Retina (tissue), 1 donor: ENCODE measurements around the gene MRGPRX4.
"Not testable (repeated sequence)": the region's sequence is repeated elsewhere in the genome, so short reads cannot be mapped to it uniquely, and the experiment has no call there.

Experiments
- DNase-seq: peaks from one replicate; pipeline ENCODE4 v3.0.0-alpha.2; 2016

MRGPRX4 gene

DNA sequence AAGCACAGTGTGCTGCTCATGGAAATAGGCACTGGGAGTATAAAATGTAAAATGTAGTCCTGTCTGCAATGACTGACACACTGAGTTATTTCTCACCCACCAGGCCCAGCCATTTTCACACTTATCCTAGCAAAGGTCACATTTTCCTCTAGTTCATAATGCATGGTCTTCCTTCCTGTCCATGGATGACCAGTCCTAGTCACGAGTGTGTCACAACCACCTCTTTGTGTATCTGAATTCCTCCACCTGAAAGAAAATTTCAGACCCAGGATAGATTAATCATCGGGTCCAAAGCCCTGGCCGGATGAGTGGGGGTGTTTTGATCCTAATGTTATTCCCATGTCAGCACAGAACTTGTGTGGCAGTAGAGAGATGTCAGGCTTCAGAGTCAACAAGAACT is at the start of gene MRGPRX4:
Gene MRGPRX4, plus strand, starts transcription at position 172 of the 400 bp plus-strand sequence. CDS start 420 bp downstream, outside the sequence.
- DNase-seq = no peak

- DNase-seq = not testable (repeated sequence)
These were observed 41.5 kb upstream of the MRGPRX4 start for GRCh38 chr11:18131115-18131514.

- no peak for DNase-seq
These were observed 40.3 kb upstream of the MRGPRX4 start, which contains the start of gene MRGPRX3 for GRCh38 chr11:18132341-18132740. Gene MRGPRX3, plus strand, starts transcription at chr11:18132571. Its CDS starts 4,632 bp downstream, at chr11:18137203.

GRCh38 chr11:18135308-18135707 is 37.3 kb upstream of the MRGPRX4 start:
- no peak for DNase-seq

DNA sequence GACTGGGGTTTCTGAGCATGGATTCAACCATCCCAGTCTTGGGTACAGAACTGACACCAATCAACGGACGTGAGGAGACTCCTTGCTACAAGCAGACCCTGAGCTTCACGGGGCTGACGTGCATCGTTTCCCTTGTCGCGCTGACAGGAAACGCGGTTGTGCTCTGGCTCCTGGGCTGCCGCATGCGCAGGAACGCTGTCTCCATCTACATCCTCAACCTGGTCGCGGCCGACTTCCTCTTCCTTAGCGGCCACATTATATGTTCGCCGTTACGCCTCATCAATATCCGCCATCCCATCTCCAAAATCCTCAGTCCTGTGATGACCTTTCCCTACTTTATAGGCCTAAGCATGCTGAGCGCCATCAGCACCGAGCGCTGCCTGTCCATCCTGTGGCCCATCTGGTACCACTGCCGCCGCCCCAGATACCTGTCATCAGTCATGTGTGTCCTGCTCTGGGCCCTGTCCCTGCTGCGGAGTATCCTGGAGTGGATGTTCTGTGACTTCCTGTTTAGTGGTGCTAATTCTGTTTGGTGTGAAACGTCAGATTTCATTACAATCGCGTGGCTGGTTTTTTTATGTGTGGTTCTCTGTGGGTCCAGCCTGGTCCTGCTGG is 35.3 kb upstream of the MRGPRX4 start:
- DNase-seq = no peak

DNA sequence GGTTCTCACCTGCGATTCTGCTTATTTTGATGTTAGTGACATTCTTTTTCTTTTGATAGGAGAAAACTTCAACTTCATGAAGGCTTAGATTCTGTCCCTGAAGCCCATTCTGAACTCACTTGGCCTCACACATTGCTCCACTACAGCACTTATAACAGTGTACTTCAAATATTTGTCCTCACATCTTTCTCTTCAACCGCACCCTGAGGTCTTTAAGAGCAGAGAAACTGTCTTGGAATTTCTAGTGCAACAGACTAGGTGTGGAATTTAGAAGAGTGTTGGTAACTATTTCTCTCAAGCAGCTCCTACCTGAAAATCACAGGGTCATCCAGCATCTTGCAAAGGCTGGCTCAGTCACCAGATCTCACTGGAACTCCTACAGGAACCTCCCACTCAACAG is 32.5 kb upstream of the MRGPRX4 start:
- no peak for DNase-seq

DNA sequence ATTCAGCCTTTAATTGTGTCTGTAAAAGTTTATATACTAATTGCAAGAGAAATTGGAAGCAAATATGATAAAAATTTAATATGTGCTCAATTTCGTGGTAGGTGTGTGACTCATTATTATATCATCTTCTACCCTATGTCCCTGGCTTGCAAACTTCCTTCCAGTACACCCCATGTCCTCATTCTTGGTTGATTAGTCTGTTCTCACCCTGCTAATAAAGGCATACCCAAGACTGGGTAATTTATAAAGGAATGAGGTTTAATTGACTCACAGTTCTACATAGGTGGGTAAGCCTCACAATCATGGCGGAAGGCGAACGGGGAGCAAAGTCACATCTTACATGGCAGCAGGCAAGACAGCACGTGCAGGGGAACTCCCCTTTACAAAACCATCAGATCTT is 28.4 kb upstream of the MRGPRX4 start:
- DNase-seq = no peak

DNA sequence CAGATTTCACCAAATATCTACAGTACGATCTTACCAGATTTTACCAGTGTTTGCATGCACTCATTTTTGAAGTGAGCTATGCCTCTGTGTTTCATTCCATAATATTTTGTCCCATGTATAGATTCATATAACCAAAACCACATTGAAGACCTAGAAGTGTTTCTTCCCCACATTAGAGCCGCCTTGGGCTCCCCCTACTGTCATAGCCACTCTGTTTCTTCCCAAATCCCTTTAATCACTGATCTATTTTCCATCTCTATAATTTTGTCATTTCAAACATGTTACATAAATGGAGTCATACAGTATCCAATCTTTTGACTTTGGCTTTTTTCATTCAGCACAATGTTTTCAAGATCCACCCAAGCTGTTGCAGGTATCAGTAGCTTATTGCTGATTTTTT is 27.6 kb upstream of the MRGPRX4 start:
- DNase-seq = no peak

DNA sequence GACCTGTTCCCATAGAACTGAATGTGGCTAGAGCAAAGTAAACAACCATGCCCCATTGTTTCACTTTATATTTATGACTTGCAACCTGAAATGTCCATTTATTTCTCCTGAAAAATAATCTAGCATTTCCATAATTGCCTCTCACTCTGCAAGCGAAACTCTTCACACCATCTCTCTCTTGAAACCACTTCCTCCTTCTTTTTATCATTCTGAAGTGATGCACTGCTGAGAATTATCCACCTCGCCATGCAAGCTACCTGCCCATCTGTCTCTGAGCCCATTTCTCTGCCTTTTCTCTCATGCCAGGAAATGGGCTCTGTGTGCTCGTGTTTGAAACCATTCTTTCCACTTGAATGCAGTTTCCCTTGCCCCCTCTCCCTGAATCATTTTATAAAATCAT is 26.8 kb upstream of the MRGPRX4 start:
- no peak for DNase-seq

DNA sequence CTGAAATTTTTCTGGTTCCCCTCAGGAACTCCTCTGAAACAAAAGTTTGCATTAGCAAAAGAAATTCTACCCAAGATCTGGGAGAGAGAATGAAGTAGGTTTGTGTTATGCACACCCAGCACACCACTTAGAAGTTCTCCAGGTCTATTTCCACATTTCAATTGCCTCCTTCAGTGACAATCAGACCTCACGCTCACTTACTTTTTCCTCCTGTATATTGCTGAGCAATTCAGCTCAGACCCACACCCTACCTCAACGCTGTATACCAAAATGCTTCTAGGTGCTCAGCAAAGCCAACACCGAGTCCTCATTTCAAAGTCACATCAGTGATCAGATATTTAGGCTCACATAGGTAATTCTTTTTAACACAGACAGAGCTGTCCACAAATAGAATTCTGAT is 21.1 kb upstream of the MRGPRX4 start:
- no peak for DNase-seq

- DNase-seq = no peak
These were observed 4.3 kb upstream of the MRGPRX4 start for GRCh38 chr11:18168372-18168771.

DNA sequence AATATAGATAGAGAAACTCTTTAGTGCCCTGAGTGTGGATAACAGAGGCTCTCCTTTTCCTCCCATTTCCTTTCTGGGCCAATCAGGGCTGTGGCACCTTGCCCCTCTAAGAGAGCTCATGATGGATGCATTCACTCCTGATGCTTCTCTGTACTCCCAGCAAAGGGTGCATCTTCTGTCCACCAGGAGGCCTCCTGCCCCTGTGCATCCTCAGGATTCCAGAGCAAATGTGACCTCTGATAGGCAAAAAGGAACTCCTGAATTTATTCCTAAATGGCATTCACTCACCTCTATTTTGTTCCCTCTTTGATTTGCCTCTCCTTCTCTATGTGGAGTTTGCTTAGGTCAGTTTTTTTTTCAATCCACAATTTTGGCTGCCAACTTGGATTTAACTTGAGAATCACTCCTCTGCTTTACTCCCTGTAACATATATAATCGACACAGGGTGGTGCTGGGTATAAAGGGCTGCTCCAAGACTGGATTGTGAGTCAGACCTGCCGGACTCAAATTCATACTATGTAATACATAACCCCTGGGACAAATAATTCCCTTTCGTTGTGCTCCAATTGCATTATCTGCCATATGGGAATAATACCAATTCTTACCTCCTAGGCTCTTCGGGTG is 1.1 kb upstream of the MRGPRX4 start:
- no peak for DNase-seq

GRCh38 chr11:18173225-18173866 is 709 bp downstream of the MRGPRX4 start:
- DNase-seq = no peak

GRCh38 chr11:18188796-18189195 is 16.2 kb downstream of the MRGPRX4 start:
- no peak for DNase-seq

- DNase-seq = not testable (repeated sequence)
These were observed 17.0 kb downstream of the MRGPRX4 start for GRCh38 chr11:18189476-18190245.

GRCh38 chr11:18191376-18191775 is 18.7 kb downstream of the MRGPRX4 start:
- DNase-seq = no peak

DNA sequence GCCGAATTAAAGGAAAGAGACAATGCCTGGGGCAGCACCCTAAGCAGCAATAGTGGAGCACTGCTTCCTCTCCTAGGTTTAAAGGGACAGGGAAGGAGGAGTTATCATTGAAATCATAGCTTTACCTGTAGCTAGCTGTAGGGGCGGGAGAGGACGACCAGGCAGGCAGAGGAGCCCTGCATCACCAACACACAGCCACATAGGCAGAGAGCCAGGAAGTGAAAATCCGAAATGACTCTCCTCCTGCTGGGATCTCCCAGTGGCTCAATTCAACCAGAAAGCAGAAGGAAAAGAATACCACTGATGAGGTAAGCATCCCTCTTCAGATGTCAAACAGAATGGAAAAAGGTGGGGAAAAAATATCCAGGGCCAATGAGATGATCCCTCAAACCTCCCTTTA is 20.4 kb downstream of the MRGPRX4 start:
- DNase-seq = no peak

DNA sequence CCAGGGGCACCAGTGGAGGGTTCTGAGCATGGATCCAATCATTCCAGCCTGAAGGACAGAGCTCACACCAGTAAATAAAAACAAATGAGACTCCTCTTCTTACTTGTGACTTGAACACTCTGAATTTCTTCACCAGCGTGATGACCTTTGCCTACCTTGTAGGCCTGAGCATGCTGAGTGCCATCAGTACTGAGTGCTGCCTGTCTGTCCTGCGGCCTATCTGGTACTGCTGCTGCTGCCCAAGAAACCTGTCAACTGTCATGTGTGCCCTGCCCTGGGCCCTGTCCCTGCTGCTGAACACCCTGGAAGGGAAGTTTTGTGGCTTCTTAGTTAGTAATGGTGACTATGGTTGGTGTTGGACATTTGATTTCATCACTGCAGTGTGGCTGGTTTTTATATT is 23.9 kb downstream of the MRGPRX4 start:
- no peak for DNase-seq

- DNase-seq = not testable (repeated sequence)
These were observed 25.1 kb downstream of the MRGPRX4 start for GRCh38 chr11:18197738-18198137.

DNA sequence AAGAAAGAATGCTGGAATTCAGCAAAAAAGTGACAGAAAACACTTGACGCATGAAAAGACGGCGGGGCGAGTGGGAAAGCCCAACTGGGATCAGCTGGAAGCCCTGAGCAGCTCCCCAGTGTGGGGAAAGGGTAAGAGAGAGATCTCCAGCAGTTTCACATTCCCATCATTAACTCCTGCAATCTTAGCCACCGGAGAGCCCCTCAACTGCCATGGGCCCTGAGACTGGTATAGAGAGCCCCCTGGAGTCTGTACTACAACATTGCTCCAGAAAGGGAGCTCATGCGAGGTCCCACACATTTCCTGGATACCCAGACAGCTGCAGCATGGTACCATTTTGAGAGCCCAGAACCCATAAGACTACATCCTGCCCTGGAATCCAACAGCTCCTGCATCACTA is 31.1 kb downstream of the MRGPRX4 start:
- DNase-seq = peak; percentile 10

DNA sequence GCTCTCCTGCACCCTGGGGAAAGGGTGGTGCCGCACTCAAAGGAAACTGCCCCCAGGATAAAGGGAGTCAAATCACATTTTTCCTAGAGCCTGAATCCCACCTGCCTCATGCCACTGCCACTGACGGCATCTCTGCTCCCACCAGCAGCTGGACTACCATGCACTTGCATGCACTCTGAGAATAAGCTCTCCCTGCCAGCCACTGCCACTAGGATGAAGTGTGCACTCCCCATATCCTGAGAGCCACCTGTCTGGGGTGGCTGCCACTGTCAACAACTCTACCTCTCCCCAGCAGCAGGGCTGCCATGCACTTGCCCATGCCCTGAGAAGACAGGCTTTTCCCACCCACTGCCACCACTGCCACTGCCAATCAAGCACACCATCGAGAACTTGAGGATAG is 31.6 kb downstream of the MRGPRX4 start:
- DNase-seq = no peak

DNA sequence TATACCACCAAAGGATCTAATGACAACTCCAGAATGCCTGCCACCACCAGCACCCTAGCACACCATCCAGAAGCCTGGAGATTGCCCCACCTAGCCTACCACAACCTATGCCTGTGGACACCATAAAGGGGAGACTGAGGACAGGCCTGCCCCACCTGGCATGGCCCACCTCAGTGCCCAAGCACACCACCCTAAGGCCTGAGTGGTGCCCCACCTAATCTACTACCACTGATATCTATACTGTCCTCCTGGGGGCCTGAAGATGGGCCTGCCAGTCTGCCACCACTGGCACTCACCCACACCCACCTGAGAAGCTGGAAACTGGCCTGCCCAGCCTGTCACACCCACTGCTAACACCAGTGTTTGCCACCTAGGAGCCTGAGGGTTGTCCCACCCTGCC is 32.1 kb downstream of the MRGPRX4 start:
- DNase-seq = no peak

GRCh38 chr11:18209058-18209457 is 36.4 kb downstream of the MRGPRX4 start:
- peak; percentile 13 for DNase-seq
